ENCODE data around the gene ACAD10. TPM values are rescaled to one million over a fixed set of nuclear protein-coding genes. Genes with fewer than 3 reads are reported as not detected.

The ACAD10 gene
- total RNA-seq, 4 donors from 2014 or later, result 8.8 to 21.6 (median 16.8) TPM

- peak in 1 of 2 donors; percentile 36 for TF ChIP-seq POLR2AphosphoS5 (IDR thresholded peaks at IDR 0.05)
- TF ChIP-seq CTCF (IDR thresholded peaks at IDR 0.05), result no peak
- H3K36me3 ChIP-seq, result peaks cover 73 to 100% (median 87%) of the 10 kb centered on the region in 4 donors
- H3K4me1 ChIP-seq, result peaks cover 11 to 29% (median 22%) of the 10 kb centered on the region in 4 donors
- H3K27me3 ChIP-seq, result no peaks in the 10 kb centered on the region
- H3K9me3 ChIP-seq, result no peaks in the 10 kb centered on the region
- 88% methylated on average over 26 of the region's 27 CpGs for WGBS
- intact Hi-C loops (cut with DNase I), result no loop called here
- H3K27ac ChIP-seq (replicated peaks in 1 of 4), result peak overlapping the region; percentile 36 to 64 (median 54)
- no peak overlapping the region for H3K4me3 ChIP-seq
- no peak for DNase-seq (ENCODE audit: extremely low spot score)
Observed at GRCh38 chr12:111792155-111792855, 106.5 kb downstream of the ACAD10 start.

GRCh38 chr12:111792856-111793235 is 107.0 kb downstream of the ACAD10 start:
- H3K27me3 ChIP-seq, result no peaks in the 10 kb centered on the region
- TF ChIP-seq EP300 (IDR thresholded peaks at IDR 0.05) (no peak), CTCF (IDR thresholded peaks at IDR 0.05) (no peak), POLR2A (IDR thresholded peaks at IDR 0.05; ENCODE audit: low read depth) (no peak), POLR2AphosphoS5 (IDR thresholded peaks at IDR 0.05) (no peak)
- peaks cover 78 to 100% (median 88%) of the 10 kb centered on the region in 4 donors for H3K36me3 ChIP-seq
- intact Hi-C loops (cut with DNase I), result no loop called here
- H3K27ac ChIP-seq (replicated peaks in 1 of 4), result peak overlapping the region in 3 of 4 donors; percentile 49 to 64 (median 58)
- H3K9me3 ChIP-seq, result no peaks in the 10 kb centered on the region
- DNase-seq (ENCODE audit: extremely low spot score), result no peak
- peaks cover 11 to 25% (median 20%) of the 10 kb centered on the region in 4 donors for H3K4me1 ChIP-seq
- H3K4me3 ChIP-seq, result no peak overlapping the region
- WGBS, result 97% methylated on average over 3 of the region's 3 CpGs

GRCh38 chr12:111798182-111798581 is 112.3 kb downstream of the ACAD10 start:
- no peak for TF ChIP-seq CTCF (IDR thresholded peaks at IDR 0.05)
- TF ChIP-seq POLR2AphosphoS5 (IDR thresholded peaks at IDR 0.05), result peak in 1 of 2 donors; percentile 11
- no peak for TF ChIP-seq POLR2A (IDR thresholded peaks at IDR 0.05; ENCODE audit: low read depth)
- TF ChIP-seq EP300 (IDR thresholded peaks at IDR 0.05), result no peak
- Histone ChIP-seq H3K4me1 (peaks cover 0 to 10% (median 6%) of the 10 kb centered on the region in 4 donors), H3K4me3 (no peak overlapping the region), H3K27me3 (no peaks in the 10 kb centered on the region), H3K27ac (replicated peaks in 1 of 4) (peak overlapping the region in 2 of 4 donors; percentile 14 to 19), H3K9me3 (no peaks in the 10 kb centered on the region), H3K36me3 (peaks cover 91 to 100% (median 95%) of the 10 kb centered on the region in 4 donors)
- no peak for DNase-seq (ENCODE audit: extremely low spot score)
- 89% methylated on average over 3 of the region's 4 CpGs for WGBS
- intact Hi-C loops (cut with DNase I), result no loop called here

GRCh38 chr12:111799758-111800157 is 113.9 kb downstream of the ACAD10 start:
- H3K36me3 ChIP-seq, result peaks cover 88 to 100% (median 95%) of the 10 kb centered on the region in 4 donors
- TF ChIP-seq POLR2A (IDR thresholded peaks at IDR 0.05; ENCODE audit: low read depth) (no peak), POLR2AphosphoS5 (IDR thresholded peaks at IDR 0.05) (no peak), CTCF (IDR thresholded peaks at IDR 0.05) (no peak), EP300 (IDR thresholded peaks at IDR 0.05) (no peak)
- 100% methylated on average over 4 of the region's 9 CpGs for WGBS

More at GRCh38 chr12:111799758-111800157, 113.9 kb downstream of the ACAD10 start:
- Histone ChIP-seq H3K27me3 (no peaks in the 10 kb centered on the region), H3K27ac (replicated peaks in 1 of 4) (no peak overlapping the region), H3K9me3 (no peaks in the 10 kb centered on the region), H3K4me1 (peaks cover 0 to 10% (median 6%) of the 10 kb centered on the region in 4 donors), H3K4me3 (no peak overlapping the region)
- intact Hi-C loops (cut with DNase I), result no loop called here
- no peak for DNase-seq (ENCODE audit: extremely low spot score)
